IPS DF 4.7 (cell line): ENCODE measurements around the gene SLC16A7.

Source experiments
- DNase-seq: peaks from one replicate; pipeline ENCODE4 v3.0.0-alpha.2; 2013; ENCODE audit warnings: low spot score; ENCODE audit errors: extremely low read depth

The SLC16A7 gene

GRCh38 chr12:59834659-59835474, 239.0 kb downstream of the SLC16A7 start:
- DNase-seq: no peak
